Measurements from ENCODE around the gene APOBEC3B.
"Not testable (repeated sequence)": the region's sequence is repeated elsewhere in the genome, so short reads cannot be mapped to it uniquely, and the experiment has no call there.

APOBEC3B gene

GRCh38 chr22:39031434-39032295, 49.5 kb downstream of the APOBEC3B start:
- H3K27ac Mint-ChIP-seq; H3K4me1 Mint-ChIP-seq; ATAC-seq (ENCODE audit: low read depth); H3K36me3 Mint-ChIP-seq; H3K4me3 Mint-ChIP-seq; H3K9me3 Mint-ChIP-seq; DNase-seq (ENCODE audit: low spot score in 2 of 2); H3K27me3 Mint-ChIP-seq: not testable (repeated sequence)

DNA sequence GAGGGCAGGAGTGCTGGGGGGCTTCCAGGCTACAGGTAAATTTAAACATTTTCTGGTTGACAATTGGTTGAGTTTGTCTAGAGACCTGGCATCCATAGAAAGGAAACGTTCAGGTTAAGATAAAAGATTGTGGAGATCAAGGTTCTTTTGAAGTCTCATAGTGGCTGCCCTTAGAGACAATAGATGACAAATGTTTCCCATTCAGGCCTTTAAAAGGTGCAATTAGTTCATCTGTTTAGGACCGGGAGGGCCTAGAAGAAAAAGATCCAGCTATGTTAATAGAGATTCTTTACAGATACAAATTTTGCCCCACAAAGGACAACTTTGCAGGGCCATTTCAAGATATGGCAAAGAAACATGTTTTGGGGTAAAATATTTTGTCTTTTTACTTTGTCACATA, 54.9 kb downstream of the APOBEC3B start:
- DNase-seq (ENCODE audit: low spot score in 2 of 2); H3K4me3 Mint-ChIP-seq; H3K9me3 Mint-ChIP-seq; H3K27me3 Mint-ChIP-seq; H3K27ac Mint-ChIP-seq; ATAC-seq (ENCODE audit: low read depth); H3K36me3 Mint-ChIP-seq: not testable (repeated sequence)
- peaks cover 13% of the 10 kb centered on the region for H3K4me1 Mint-ChIP-seq

DNA sequence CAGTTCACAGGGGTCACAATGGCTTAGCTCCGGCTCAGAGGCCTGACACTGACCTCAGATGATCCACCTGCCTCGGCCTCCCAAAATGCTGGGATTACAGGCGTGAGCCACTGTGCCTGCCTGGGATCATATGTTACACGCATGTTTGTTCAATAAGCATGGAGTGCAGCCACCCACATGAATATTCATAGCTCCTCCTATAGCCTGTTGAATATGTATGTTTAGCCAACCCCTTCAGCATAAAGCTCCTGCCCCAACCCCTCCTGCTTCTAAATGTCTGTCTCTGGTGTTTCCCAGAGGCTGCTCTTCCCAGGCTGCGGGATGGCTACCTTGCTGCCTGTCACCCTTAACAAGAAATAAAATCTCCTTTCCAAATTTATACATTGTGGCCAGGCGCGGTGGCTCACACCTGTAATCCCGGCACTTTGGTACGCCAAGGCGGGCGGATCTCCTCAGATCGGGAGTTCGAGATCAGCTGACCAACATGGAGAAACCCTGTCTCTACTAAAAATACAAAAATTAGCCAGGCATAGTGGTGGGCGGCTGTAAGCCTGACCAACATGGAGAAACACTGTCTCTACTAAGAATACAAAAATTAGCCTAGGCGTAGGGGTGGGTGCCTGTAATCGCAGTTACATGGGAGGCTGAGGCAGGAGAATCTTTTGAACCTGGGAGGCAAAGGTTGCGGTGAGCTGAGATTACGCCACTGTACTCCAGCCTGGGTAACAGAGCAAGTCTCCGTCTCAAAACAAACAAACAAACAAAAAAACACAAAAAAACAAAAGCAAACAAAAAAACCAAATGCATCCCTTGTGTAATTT, 57.4 kb downstream of the APOBEC3B start:
- Mint-ChIP-seq H3K4me1 (peaks cover 21% of the 10 kb centered on the region), H3K27ac (peak overlapping the region; percentile 93), H3K4me3 (peak overlapping the region; percentile 96), H3K36me3 (peaks cover 3% of the 10 kb centered on the region), H3K27me3 (no peaks in the 10 kb centered on the region), H3K9me3 (no peaks in the 10 kb centered on the region)
- no peak for ATAC-seq (ENCODE audit: low read depth)
- DNase-seq (ENCODE audit: low spot score in 2 of 2): no peak

DNA sequence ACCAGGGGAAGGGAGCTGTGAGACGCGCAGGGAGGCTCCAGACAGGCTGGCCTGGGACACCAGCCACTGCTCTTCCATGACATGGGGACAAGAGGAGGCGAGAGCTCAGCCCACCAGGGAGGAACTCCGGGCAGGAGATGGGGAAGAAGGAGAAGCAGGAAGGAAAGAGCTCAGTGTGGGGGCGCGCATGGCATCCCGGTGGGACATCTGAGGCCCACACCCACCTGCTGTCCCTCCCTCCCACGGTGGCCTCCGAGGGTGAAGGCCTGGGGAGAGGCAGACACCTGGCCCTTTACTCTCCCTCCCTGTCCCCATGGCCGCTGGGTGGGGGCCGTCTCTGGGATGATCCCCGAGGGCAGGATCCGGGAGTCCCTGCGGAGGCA, 58.0 kb downstream of the APOBEC3B start:
- not testable (repeated sequence) for DNase-seq (ENCODE audit: low spot score in 2 of 2); ATAC-seq (ENCODE audit: low read depth); H3K9me3 Mint-ChIP-seq; H3K36me3 Mint-ChIP-seq; H3K27me3 Mint-ChIP-seq
- Mint-ChIP-seq H3K4me3 (peak overlapping the region; percentile 96), H3K4me1 (peaks cover 25% of the 10 kb centered on the region), H3K27ac (peak overlapping the region; percentile 93)

DNA sequence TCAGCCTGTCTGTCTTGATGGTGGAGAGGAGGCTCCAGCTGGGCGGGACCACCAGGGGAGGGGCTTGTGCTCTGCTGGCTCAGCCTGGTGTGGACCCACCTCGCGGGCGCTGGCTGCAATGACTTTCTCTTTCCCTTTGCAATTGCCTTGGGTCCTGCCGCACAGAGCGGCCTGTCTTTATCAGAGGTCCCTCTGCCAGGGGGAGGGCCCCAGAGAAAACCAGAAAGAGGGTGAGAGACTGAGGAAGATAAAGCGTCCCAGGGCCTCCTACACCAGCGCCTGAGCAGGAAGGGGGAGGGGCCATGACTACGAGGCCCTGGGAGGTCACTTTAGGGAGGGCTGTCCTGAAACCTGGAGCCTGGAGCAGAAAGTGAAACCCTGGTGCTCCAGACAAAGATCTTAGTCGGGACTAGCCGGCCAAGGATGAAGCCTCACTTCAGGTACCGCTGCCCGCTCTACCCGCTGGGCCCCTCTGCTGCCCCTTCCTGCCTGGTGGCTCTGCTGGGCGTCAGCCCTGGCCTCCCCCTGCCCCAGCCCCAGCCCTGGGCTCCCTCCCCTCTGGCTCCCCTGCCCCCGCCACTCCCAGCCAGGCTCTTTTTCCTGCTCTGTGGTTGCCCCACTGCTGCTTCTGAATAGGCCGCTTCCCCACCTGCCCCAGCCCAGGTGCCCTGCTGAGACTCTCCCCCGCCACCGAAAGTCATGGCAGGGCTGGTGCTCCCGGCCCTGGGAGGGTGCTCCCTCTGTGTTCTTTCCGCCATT, 58.6 kb downstream of the APOBEC3B start, which contains the start of gene APOBEC3F:
TSS of gene APOBEC3F (plus strand) at position 327 of the 759 bp plus-strand sequence. CDS start at position 424, 97 bp downstream.
- H3K9me3 Mint-ChIP-seq, H3K27me3 Mint-ChIP-seq: not testable (repeated sequence)
- ATAC-seq (ENCODE audit: low read depth): peak; percentile 87
- H3K4me1 Mint-ChIP-seq: peaks cover 30% of the 10 kb centered on the region
- peak in 1 of 2 donors; percentile 60 for DNase-seq (ENCODE audit: low spot score in 2 of 2)
- peaks cover 12% of the 10 kb centered on the region for H3K36me3 Mint-ChIP-seq
- H3K27ac Mint-ChIP-seq: peak within 1 kb of the TSS; percentile 93
- peak within 1 kb of the TSS; percentile 96 for H3K4me3 Mint-ChIP-seq

DNA sequence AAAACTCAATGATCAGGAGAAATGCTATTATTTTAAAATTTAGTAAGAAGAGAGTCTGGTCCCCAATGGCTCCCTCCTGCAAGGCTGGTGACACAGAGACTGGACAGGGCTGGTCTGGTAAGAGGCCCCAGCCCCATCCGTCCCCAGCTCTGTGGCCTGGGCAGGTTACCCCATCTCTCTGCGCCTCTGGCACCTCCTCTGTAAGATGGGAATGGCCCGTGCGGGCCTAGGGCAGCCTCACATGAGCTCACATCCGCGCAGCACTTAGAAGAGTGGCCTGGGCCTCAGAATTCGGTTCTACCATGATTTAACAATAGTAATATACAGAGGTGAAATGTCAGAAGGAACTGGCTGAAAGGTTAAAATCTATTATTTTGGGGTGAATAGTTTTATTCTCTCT, 59.8 kb downstream of the APOBEC3B start:
- Mint-ChIP-seq H3K27me3 (no peaks in the 10 kb centered on the region), H3K27ac (peak overlapping the region; percentile 93), H3K9me3 (no peaks in the 10 kb centered on the region), H3K4me3 (peak overlapping the region; percentile 96), H3K4me1 (peaks cover 37% of the 10 kb centered on the region), H3K36me3 (peaks cover 19% of the 10 kb centered on the region)
- DNase-seq (ENCODE audit: low spot score in 2 of 2) (no peak), ATAC-seq (ENCODE audit: low read depth) (no peak)

All from memory B cell (primary cell).